HG02678 (cell line): ENCODE measurements around the gene EIF3D.

Experiments
- ATAC-seq: cut with Tn5 transposase; IDR thresholded peaks from one replicate; pipeline ENCODE4 v1.9.1; 2021; ENCODE audit warnings: mild to moderate bottlenecking, moderate library complexity; ENCODE audit not compliant: unreplicated experiment

The EIF3D gene

GRCh38 chr22:36528795-36529751 is at the start of gene EIF3D:
Gene EIF3D, minus strand, starts transcription at chr22:36529166. Its CDS starts 3,045 bp downstream, at chr22:36526121.
- ATAC-seq, result peak; percentile 94

- ATAC-seq, result no peak
These were observed 49.7 kb upstream of the EIF3D start for GRCh38 chr22:36578619-36579018.

GRCh38 chr22:36577019-36577418 is 48.1 kb upstream of the EIF3D start:
- no peak for ATAC-seq

GRCh38 chr22:36574728-36575127 is 45.8 kb upstream of the EIF3D start:
- no peak for ATAC-seq

- ATAC-seq, result no peak
These were observed 44.9 kb upstream of the EIF3D start for GRCh38 chr22:36573815-36574363.

- ATAC-seq, result no peak
These were observed 43.0 kb upstream of the EIF3D start for GRCh38 chr22:36571991-36572390.

- ATAC-seq, result no peak
These were observed 41.0 kb upstream of the EIF3D start for GRCh38 chr22:36569999-36570398.

- no peak for ATAC-seq
These were observed 39.9 kb upstream of the EIF3D start for GRCh38 chr22:36568846-36569245.

- no peak for ATAC-seq
These were observed 37.8 kb upstream of the EIF3D start for GRCh38 chr22:36566720-36567119.

GRCh38 chr22:36565686-36566085 is 36.7 kb upstream of the EIF3D start:
- no peak for ATAC-seq

- no peak for ATAC-seq
These were observed 36.2 kb upstream of the EIF3D start for GRCh38 chr22:36565159-36565507.

GRCh38 chr22:36564422-36565158 is 35.6 kb upstream of the EIF3D start:
- no peak for ATAC-seq

GRCh38 chr22:36563898-36564297 is 34.9 kb upstream of the EIF3D start:
- ATAC-seq, result no peak

- ATAC-seq, result no peak
These were observed 34.5 kb upstream of the EIF3D start for GRCh38 chr22:36563444-36563843.

- no peak for ATAC-seq
These were observed 34.0 kb upstream of the EIF3D start for GRCh38 chr22:36563001-36563400.

GRCh38 chr22:36562261-36562835 is 33.4 kb upstream of the EIF3D start:
- no peak for ATAC-seq

- no peak for ATAC-seq
These were observed 32.4 kb upstream of the EIF3D start for GRCh38 chr22:36561291-36561811.

GRCh38 chr22:36560001-36560400 is 31.0 kb upstream of the EIF3D start:
- ATAC-seq, result no peak

- ATAC-seq, result no peak
These were observed 25.1 kb upstream of the EIF3D start for GRCh38 chr22:36554098-36554497.

- no peak for ATAC-seq
These were observed 23.3 kb upstream of the EIF3D start for GRCh38 chr22:36552289-36552688.
